NB4 (cell line): ENCODE measurements around the gene C22orf15.

Source experiments
- DNase-seq: peaks from one replicate; pipeline ENCODE4 v3.0.0; 2010; ENCODE audit warnings: low read depth
- H3K4me3 ChIP-seq: one replicate; pipeline ENCODE4 v1.5.1; 2011; ENCODE audit warnings: mild to moderate bottlenecking, low read depth, low read length, moderate library complexity
- MYC ChIP-seq: IDR thresholded peaks from 2 replicates; pipeline ENCODE4 v1.6.1; 2011; ENCODE audit warnings: low read depth, low read length
- POLR2A ChIP-seq: IDR thresholded peaks from 2 replicates; pipeline ENCODE4 v1.6.1; 2011; ENCODE audit warnings: mild to moderate bottlenecking; ENCODE audit not compliant: insufficient read length; ENCODE audit errors: extremely low read depth
- TF ChIP-seq, protein P1 (sequence below): IDR thresholded peaks from 2 replicates; pipeline ENCODE4 v1.6.1; 2011; ENCODE audit warnings: low read depth, low read length
- TF ChIP-seq, protein P2 (sequence below): IDR thresholded peaks from one replicate; pipeline ENCODE4 v1.5.1; 2012; ENCODE audit warnings: low read depth, low read length

C22orf15 gene

DNA sequence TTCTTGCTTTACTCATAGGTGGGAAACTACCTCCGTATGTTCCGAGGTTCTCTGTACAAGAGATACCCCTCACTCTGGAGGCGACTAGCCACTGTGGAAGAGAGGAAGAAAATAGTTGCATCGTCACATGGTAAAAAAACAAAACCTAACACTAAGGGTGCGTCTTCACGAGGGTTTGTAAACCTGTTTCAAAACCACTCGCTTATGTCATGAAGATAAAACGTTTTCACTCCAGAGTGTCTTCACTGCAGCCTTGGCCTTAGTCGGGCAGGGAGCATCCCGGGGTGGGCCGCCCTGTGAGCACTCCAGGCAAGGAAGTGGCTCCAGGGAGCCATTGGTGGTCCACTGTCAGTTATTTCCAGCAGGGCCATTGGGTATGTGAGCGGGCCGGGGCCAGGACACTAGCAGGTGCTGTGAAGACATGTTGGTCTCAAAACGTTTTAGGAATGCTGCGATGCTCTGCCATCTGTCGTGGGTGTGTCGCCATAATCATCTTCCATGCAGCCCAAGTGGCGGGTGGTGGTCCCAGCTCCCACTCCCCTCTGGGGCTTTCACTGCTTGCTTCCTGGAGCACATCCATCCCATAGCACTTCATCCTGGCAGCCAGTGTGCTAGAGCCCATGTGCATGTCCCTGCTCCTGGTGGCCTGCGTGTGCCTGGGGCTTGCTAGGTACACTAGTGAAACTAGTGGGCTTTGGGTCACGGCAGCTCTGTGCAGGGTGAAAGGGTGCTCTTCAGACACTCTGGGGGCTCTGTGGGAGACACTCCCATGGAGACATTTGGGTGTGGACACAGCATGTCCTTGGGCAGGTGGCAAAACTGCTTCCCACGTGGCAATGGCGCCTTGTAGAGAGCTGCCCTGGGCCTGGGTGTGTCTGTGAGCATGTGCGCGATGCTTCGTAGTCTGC lies 29.2 kb downstream of the C22orf15 start:
- DNase-seq, result no peak
- TF ChIP-seq POLR2A, result no peak
- TF ChIP-seq, protein P1, sequence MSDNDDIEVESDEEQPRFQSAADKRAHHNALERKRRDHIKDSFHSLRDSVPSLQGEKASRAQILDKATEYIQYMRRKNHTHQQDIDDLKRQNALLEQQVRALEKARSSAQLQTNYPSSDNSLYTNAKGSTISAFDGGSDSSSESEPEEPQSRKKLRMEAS, result no peak
- TF ChIP-seq, protein P2, sequence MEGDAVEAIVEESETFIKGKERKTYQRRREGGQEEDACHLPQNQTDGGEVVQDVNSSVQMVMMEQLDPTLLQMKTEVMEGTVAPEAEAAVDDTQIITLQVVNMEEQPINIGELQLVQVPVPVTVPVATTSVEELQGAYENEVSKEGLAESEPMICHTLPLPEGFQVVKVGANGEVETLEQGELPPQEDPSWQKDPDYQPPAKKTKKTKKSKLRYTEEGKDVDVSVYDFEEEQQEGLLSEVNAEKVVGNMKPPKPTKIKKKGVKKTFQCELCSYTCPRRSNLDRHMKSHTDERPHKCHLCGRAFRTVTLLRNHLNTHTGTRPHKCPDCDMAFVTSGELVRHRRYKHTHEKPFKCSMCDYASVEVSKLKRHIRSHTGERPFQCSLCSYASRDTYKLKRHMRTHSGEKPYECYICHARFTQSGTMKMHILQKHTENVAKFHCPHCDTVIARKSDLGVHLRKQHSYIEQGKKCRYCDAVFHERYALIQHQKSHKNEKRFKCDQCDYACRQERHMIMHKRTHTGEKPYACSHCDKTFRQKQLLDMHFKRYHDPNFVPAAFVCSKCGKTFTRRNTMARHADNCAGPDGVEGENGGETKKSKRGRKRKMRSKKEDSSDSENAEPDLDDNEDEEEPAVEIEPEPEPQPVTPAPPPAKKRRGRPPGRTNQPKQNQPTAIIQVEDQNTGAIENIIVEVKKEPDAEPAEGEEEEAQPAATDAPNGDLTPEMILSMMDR, result no peak
- H3K4me3 ChIP-seq, result no peak overlapping the region

DNA sequence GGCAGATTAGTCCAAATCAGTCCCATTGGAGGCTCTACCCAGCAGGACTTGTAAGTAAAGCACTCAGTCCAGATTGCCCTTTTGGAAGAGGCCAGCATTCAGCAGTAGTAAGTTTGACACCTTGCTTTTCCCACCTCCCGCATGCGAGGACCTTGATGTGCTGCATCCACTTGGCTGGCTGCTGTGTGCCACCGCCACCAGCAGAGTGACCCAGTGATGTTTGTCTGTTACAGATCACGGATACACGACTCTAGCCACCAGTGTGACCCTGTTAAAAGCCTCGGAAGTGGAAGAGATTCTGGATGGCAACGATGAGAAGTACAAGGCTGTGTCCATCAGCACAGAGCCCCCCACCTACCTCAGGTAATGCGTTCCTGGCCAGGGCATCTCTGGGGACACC lies 30.5 kb downstream of the C22orf15 start:
- DNase-seq, result no peak
- H3K4me3 ChIP-seq, result no peak overlapping the region
- TF ChIP-seq, protein P1, result no peak
- TF ChIP-seq, protein P2, result no peak
- no peak for TF ChIP-seq POLR2A
- TF ChIP-seq MYC, result no peak

DNA sequence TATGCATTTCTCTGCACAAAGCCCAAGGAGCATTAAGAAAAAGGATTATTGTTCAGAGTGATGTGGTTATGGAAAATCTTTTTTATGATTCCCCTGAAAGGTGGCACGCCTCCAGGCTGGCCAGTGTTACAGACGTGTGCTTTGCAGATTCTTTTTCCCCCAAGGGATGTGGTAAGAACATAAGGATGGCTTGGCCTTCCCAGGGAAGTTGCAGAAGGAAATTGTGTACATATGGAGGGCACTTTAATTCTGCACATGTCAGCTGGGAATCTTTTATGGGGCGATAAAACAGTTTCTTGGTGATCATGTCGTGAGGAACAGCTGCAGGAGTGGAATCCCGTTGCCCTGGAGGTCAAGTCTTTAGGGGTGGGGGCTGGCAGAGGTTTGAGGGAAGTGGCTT lies 33.7 kb downstream of the C22orf15 start:
- DNase-seq, result no peak
- TF ChIP-seq POLR2A (no peak), MYC (no peak)
- H3K4me3 ChIP-seq, result no peak overlapping the region

DNA sequence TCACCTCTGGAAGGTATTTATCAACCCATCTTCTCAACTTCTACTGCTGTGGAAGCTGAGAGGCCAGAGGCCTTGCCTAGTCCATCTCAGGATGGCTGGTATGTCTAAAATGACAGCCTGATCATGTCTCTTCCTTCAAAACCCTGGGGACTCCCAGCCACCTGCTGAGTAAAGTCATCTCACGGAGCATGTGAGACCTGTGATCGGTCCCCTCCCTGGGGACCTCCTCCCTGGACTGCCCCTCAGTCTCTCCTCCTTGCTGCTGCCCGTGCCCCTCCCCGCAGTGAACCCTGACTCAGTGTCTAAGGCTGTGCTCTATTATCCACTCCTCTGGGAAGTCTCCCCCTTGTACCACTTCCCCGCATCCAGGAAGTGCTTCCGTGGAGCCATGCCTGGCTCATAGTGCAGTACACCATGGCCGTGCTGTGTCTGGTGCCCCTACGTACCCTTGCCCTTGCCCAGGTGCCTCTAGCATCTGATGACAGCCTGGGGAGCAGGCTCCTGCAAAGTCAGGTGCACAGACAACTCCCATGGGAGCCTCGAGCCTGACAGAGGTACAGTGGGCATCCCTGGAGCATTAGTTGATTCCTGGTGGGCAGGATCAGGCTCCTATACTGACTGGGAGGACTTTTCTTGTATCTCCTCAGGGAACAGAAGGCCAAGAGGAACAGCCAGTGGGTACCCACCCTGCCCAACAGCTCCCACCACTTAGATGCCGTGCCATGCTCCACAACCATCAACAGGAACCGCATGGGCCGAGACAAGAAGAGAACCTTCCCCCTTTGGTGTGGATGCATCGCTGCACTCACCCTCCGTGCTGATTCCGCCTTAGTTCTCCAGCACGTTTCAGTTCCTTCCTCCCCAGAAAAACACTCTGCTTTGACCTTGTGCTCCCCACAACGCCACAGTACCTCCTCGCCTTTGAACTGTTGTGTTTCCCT lies 37.8 kb downstream of the C22orf15 start:
- no peak overlapping the region for H3K4me3 ChIP-seq
- TF ChIP-seq, protein P2, result no peak
- TF ChIP-seq MYC, result no peak
- TF ChIP-seq POLR2A, result no peak
- TF ChIP-seq, protein P1, result no peak
- no peak for DNase-seq

DNA sequence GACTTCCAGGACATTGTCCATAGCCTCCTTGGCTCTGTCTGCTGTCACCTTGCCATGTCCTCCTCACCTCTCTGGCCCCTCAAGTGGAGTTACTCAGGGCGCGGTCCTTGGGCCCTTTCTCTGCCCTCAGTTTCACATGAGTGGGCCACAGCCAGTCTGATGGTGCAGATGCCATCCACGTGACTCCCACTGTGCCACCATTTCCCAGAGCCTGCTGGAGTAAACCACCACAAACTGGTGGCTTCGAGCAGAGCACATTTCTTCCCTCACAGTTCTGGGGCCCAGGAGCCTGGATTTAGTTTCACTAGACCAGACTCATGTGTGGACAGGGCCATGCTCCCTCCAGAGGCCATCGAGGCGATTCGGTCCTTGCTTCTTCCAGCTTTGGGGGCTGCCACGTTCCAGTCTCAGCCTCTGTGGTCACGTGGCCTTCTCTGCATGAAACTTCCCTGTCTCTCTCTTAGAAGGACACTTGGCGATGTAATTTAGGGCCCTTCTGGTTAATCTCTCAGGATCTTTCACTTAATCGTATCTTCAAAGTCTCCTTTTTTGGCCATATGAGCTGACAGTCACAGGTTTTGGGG lies 38.5 kb downstream of the C22orf15 start:
- no peak overlapping the region for H3K4me3 ChIP-seq
- no peak for DNase-seq
- no peak for TF ChIP-seq POLR2A
- TF ChIP-seq, protein P1, result no peak
- TF ChIP-seq, protein P2, result no peak
- no peak for TF ChIP-seq MYC

DNA sequence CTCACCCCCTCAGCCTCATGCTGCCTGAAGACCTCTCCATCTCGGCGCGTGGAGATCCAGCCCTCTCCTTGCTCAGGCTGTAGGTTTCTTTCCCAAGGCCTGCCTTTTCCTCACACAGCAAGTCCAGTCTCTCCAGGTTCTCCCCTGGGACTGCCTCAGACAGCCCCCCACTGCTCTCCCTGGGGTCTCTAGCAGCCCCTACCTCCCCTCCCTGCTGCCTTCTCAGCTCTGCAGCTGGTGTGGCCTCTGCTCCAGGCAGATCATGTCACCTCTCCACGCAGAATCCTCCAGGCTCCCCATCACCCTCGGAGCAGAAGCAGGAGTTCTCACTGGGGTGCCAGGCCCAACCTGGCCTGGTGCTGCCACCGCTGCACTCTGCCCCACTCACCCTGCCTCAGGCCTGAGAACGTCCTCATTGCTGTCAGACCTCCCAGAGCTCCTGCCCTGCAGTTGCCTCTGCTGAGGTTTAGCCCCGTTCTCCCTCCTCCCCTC lies 39.1 kb downstream of the C22orf15 start:
- TF ChIP-seq POLR2A (no peak), MYC (no peak)
- TF ChIP-seq, protein P2, result no peak
- TF ChIP-seq, protein P1, result no peak
- no peak for DNase-seq
- H3K4me3 ChIP-seq, result no peak overlapping the region
